ENCODE results near the gene LRMDA.
"Not testable (repeated sequence)": the region's sequence is repeated elsewhere in the genome, so short reads cannot be mapped to it uniquely, and the experiment has no call there.

Gene LRMDA

GRCh38 chr10:75589895-75590654 is 158.7 kb downstream of the LRMDA start:
- DNase-seq (ENCODE audit: low spot score): no peak

- DNase-seq (ENCODE audit: low spot score): no peak
Measured at GRCh38 chr10:75592151-75592787, 160.8 kb downstream of the LRMDA start.

GRCh38 chr10:75592791-75593643 is 161.6 kb downstream of the LRMDA start:
- no peak for DNase-seq (ENCODE audit: low spot score)

GRCh38 chr10:75593692-75594556 is 162.5 kb downstream of the LRMDA start:
- DNase-seq (ENCODE audit: low spot score): no peak

- no peak for DNase-seq (ENCODE audit: low spot score)
Measured at GRCh38 chr10:75596930-75597620, 165.7 kb downstream of the LRMDA start.

GRCh38 chr10:75597773-75598440 is 166.5 kb downstream of the LRMDA start:
- no peak for DNase-seq (ENCODE audit: low spot score)

GRCh38 chr10:75598998-75599397 is 167.6 kb downstream of the LRMDA start:
- DNase-seq (ENCODE audit: low spot score): no peak

- DNase-seq (ENCODE audit: low spot score): no peak
Measured at GRCh38 chr10:75599875-75600648, 168.6 kb downstream of the LRMDA start.

- no peak for DNase-seq (ENCODE audit: low spot score)
Measured at GRCh38 chr10:75600833-75601232, 169.4 kb downstream of the LRMDA start.

- DNase-seq (ENCODE audit: low spot score): no peak
Measured at GRCh38 chr10:75602341-75602740, 170.9 kb downstream of the LRMDA start.

- no peak for DNase-seq (ENCODE audit: low spot score)
Measured at GRCh38 chr10:75605096-75605495, 173.7 kb downstream of the LRMDA start.

- not testable (repeated sequence) for DNase-seq (ENCODE audit: low spot score)
Measured at GRCh38 chr10:75605795-75606194, 174.4 kb downstream of the LRMDA start.

GRCh38 chr10:75606203-75606779 is 174.9 kb downstream of the LRMDA start:
- DNase-seq (ENCODE audit: low spot score): no peak

GRCh38 chr10:75607576-75607975 is 176.2 kb downstream of the LRMDA start:
- DNase-seq (ENCODE audit: low spot score): no peak

GRCh38 chr10:75610183-75610582 is 178.8 kb downstream of the LRMDA start:
- no peak for DNase-seq (ENCODE audit: low spot score)

GRCh38 chr10:75611172-75611992 is 180.0 kb downstream of the LRMDA start:
- no peak for DNase-seq (ENCODE audit: low spot score)

- DNase-seq (ENCODE audit: low spot score): no peak
Measured at GRCh38 chr10:75611993-75612372, 180.6 kb downstream of the LRMDA start.

GRCh38 chr10:75612904-75613684 is 181.7 kb downstream of the LRMDA start:
- DNase-seq (ENCODE audit: low spot score): no peak

All from CD4-positive, alpha-beta T cell treated with Interleukin-2 at 100 ng/mL for 4 hours (primary cell).